B cell (primary cell): Measurements from ENCODE around the gene GPR180. TPM values are rescaled to one million over a fixed set of nuclear protein-coding genes. Genes with fewer than 3 reads are reported as not detected.

ENCODE experiments used
- ATAC-seq: fragments of 200-7000 bp; cut with Tn5 transposase; one replicate; pipeline ENCODE4 v1.10.0; 2021; ENCODE audit warnings: low read depth, mild to moderate bottlenecking, moderate number of reproducible peaks, moderate library complexity
- CTCF ChIA-PET: fragments of 350-600 bp; sonication (Branson Sonifier 250); formaldehyde crosslinking; loops from one replicate; lab custom pipeline; 2021; ENCODE audit warnings: antibody characterized with exemption, inconsistent platforms; lab: Charles Lee
- POLR2A ChIA-PET: fragments of 350-600 bp; sonication (Branson Sonifier 250); formaldehyde crosslinking; loops from one replicate; lab custom pipeline; 2021; ENCODE audit warnings: antibody characterized with exemption; lab: Charles Lee
- DNase-seq: peaks from one replicate; pipeline ENCODE4 v3.0.0; 2013
- H2AFZ ChIP-seq: 2 replicates; pipeline ENCODE4 v1.6.1; 2012; ENCODE audit warnings: mild to moderate bottlenecking, low read depth, low read length; ENCODE audit not compliant: insufficient read depth, poor library complexity, severe bottlenecking
- H3K27ac ChIP-seq, 2 donors: 1 replicate in 1 of 2; 2 replicates in 1 of 2; pipeline ENCODE4 v1.5.1; 2012 to 2013; ENCODE audit warnings: low read length in 2 of 2, mild to moderate bottlenecking in 2 of 2, moderate library complexity in 1 of 2
- H3K27me3 ChIP-seq, 4 experiments: fragments of 200-600 bp in 1 of 4; sonication (generic) in 1 of 4; replicated peaks in 1 of 4; 1 replicate in 2 of 4; 2 replicates in 2 of 4; pipeline versions ENCODE4 v1.6.1 to v1.7.0; 2013 to 2016; ENCODE audit warnings: low read length in 3 of 4, mild to moderate bottlenecking in 2 of 4, mixed read lengths in 1 of 4, moderate library complexity in 1 of 4; ENCODE audit not compliant: insufficient read depth in 4 of 4, control insufficient read depth in 3 of 4; ENCODE audit errors: control extremely low read depth in 1 of 4
- H3K36me3 ChIP-seq, 2 experiments: replicated peaks in 1 of 2; 1 replicate in 1 of 2; 2 replicates in 1 of 2; pipeline versions ENCODE4 v1.6.1 to v1.7.1; 2013; ENCODE audit warnings: low read length in 1 of 2; ENCODE audit not compliant: insufficient read depth in 2 of 2, control insufficient read depth in 1 of 2; ENCODE audit errors: control extremely low read depth in 1 of 2, extremely low read depth in 1 of 2
- H3K4me1 ChIP-seq, 2 donors: fragments of 200-600 bp in 1 of 2; sonication (generic) in 1 of 2; 1 replicate in 1 of 2; 2 replicates in 1 of 2; pipeline versions ENCODE4 v1.5.1 to v1.6.1; 2013 to 2017; ENCODE audit warnings: low read length in 2 of 2; ENCODE audit not compliant: control insufficient read depth in 2 of 2, insufficient read depth in 2 of 2
- H3K4me2 ChIP-seq: replicated peaks from 2 replicates; pipeline ENCODE3; 2012; ENCODE audit warnings: mild to moderate bottlenecking, low read depth, low read length; ENCODE audit not compliant: poor library complexity, severe bottlenecking
- H3K4me3 ChIP-seq, 5 experiments: fragments of 200-600 bp in 1 of 5; sonication (generic) in 1 of 5; 1 replicate in 3 of 5; 2 replicates in 2 of 5; pipeline versions ENCODE4 v1.5.1 to v1.7.0; 2011 to 2016; ENCODE audit warnings: low read length in 4 of 5, mild to moderate bottlenecking in 4 of 5, low read depth in 2 of 5, control low read depth in 1 of 5, moderate library complexity in 1 of 5; ENCODE audit not compliant: insufficient read depth in 1 of 5; ENCODE audit errors: control extremely low read depth in 1 of 5, extremely low read depth in 1 of 5
- H3K79me2 ChIP-seq: fragments of 200-600 bp; sonication (generic); one replicate; pipeline ENCODE4 v1.6.0; 2016; ENCODE audit warnings: low read length; ENCODE audit not compliant: control insufficient read depth, insufficient read depth
- H3K9ac ChIP-seq: fragments of 200-600 bp; sonication (generic); 2 replicates; pipeline ENCODE4 v1.6.1; 2017; ENCODE audit warnings: mild to moderate bottlenecking, low read length, moderate library complexity
- H3K9me3 ChIP-seq, 3 donors: one replicate each; pipeline versions ENCODE4 v1.6.1 to v1.7.1; 2013; ENCODE audit warnings: low read length in 2 of 3; ENCODE audit not compliant: control insufficient read depth in 2 of 3, insufficient read depth in 1 of 3; ENCODE audit errors: control extremely low read depth in 1 of 3
- H4K20me1 ChIP-seq: 2 replicates; pipeline ENCODE4 v1.6.0; 2012; ENCODE audit warnings: mild to moderate bottlenecking, low read length; ENCODE audit not compliant: insufficient read depth, control insufficient read depth, poor library complexity, severe bottlenecking
- H3K27ac Mint-ChIP-seq: one replicate; pipeline ENCODE4 v1.8.0; 2021; ENCODE audit warnings: mixed read lengths
- H3K27me3 Mint-ChIP-seq: one replicate; pipeline ENCODE4 v1.8.0; 2021; ENCODE audit warnings: mixed read lengths
- H3K4me1 Mint-ChIP-seq: one replicate; pipeline ENCODE4 v1.8.0; 2021; ENCODE audit warnings: mixed read lengths
- H3K4me3 Mint-ChIP-seq: one replicate; pipeline ENCODE4 v1.8.0; 2021; ENCODE audit warnings: mixed read lengths
- H3K9me3 Mint-ChIP-seq: one replicate; pipeline ENCODE4 v1.8.0; 2022; ENCODE audit warnings: mixed read lengths; ENCODE audit not compliant: insufficient read depth
- CTCF ChIP-seq: fragments of 200-600 bp; IDR thresholded peaks from one replicate; pipeline ENCODE4 v1.8.0; 2022; ENCODE audit warnings: antibody characterized with exemption, mild to moderate bottlenecking
- EZH2 ChIP-seq: IDR thresholded peaks from 2 replicates; pipeline ENCODE4 v1.6.1; 2012; ENCODE audit warnings: borderline replicate concordance, low read depth, mild to moderate bottlenecking, moderate library complexity, low read length; ENCODE audit not compliant: insufficient read depth, poor library complexity, severe bottlenecking
- WGBS: methylation state at CpG from one replicate; pipeline ENCODE4 v1.1.5; 2013; ENCODE audit warnings: missing lambda C conversion rate; ENCODE audit not compliant: insufficient coverage; 5-methylcytosine and 5-hydroxymethylcytosine counted together
- intact Hi-C: fragments of 100-400 bp; cut with micrococcal nuclease; formaldehyde crosslinking; loops from one replicate; pipeline ENCODE4 v1.10.0; 2022
- polyA plus RNA-seq: library from polyadenylated mRNA; depleted of rRNA; stranded (reverse); fragments of >200 nt; gene quantifications from 2 replicates; pipeline ENCODE4 v1.2.3, GENCODE V29; 2012
- total RNA-seq, 2 donors: library from RNA; stranded (reverse); fragments of 120-200 nt in 1 of 2; gene quantifications; 1 replicate in 1 of 2; 2 replicates in 1 of 2; pipeline versions ENCODE4 v1.2.3 to v1.2.4, GENCODE V29; 2013 to 2022

GPR180 gene
- total and polyA plus RNA-seq, 2 donors (not counting 1 experiment from before 2014, with no cell fraction given), result 1.2 to 4.7 TPM

- intact Hi-C loops, result no loop called here
- Histone ChIP-seq H3K4me2 (no peak overlapping the region), H3K27ac (no peak overlapping the region), H3K36me3 (no peaks in the 10 kb centered on the region), H3K9ac (no peak overlapping the region), H3K4me1 (no peaks in the 10 kb centered on the region), H3K9me3 (no peaks in the 10 kb centered on the region), H3K4me3 (no peak overlapping the region), H4K20me1 (no peaks in the 10 kb centered on the region), H2AFZ (no peak overlapping the region), H3K79me2 (no peaks in the 10 kb centered on the region), H3K27me3 (no peaks in the 10 kb centered on the region)
- ATAC-seq (no peak), DNase-seq (no peak)
- Mint-ChIP-seq H3K9me3 (no peaks in the 10 kb centered on the region), H3K4me1 (no peaks in the 10 kb centered on the region), H3K27ac (no peak overlapping the region), H3K27me3 (peaks cover 7% of the 10 kb centered on the region), H3K4me3 (no peak overlapping the region)
- ChIA-PET CTCF (no interaction called here), POLR2A (no interaction called here)
- 100% methylated on average over 1 of the region's 4 CpGs for WGBS
- TF ChIP-seq EZH2, result no peak
Measured at GRCh38 chr13:94646904-94647303, 45.2 kb downstream of the GPR180 start.

GRCh38 chr13:94656176-94656575 lies 54.5 kb downstream of the GPR180 start:
- intact Hi-C loops, result no loop called here
- CTCF ChIA-PET, result no interaction called here
- peaks cover 3% of the 10 kb centered on the region for H3K9me3 Mint-ChIP-seq

More at GRCh38 chr13:94656176-94656575, 54.5 kb downstream of the GPR180 start:
- H3K36me3 ChIP-seq, result no peaks in the 10 kb centered on the region
- H2AFZ ChIP-seq, result no peak overlapping the region
- WGBS, result 60% methylated on average over 1 of the region's 1 CpG
- Mint-ChIP-seq H3K4me1 (no peaks in the 10 kb centered on the region), H3K27ac (no peak overlapping the region), H3K4me3 (no peak overlapping the region), H3K27me3 (peaks cover 31% of the 10 kb centered on the region)
- no peaks in the 10 kb centered on the region for H4K20me1 ChIP-seq
- H3K4me3 ChIP-seq, result no peak overlapping the region
- no peaks in the 10 kb centered on the region for H3K9me3 ChIP-seq
- H3K79me2 ChIP-seq, result no peaks in the 10 kb centered on the region
- POLR2A ChIA-PET, result no interaction called here
- H3K4me1 ChIP-seq, result no peaks in the 10 kb centered on the region
- H3K4me2 ChIP-seq, result no peak overlapping the region
- ATAC-seq (no peak), DNase-seq (no peak)
- no peak overlapping the region for H3K9ac ChIP-seq
- H3K27ac ChIP-seq, result no peak overlapping the region
- no peaks in the 10 kb centered on the region for H3K27me3 ChIP-seq
- TF ChIP-seq EZH2 (no peak), CTCF (no peak)
